GM12864 (cell line): Measurements from ENCODE around the gene WBP2.

Experiments used
- DNase-seq: peaks from one replicate; pipeline ENCODE4 v3.0.0-alpha.2; 2011; ENCODE audit warnings: low read depth
- H3K4me3 ChIP-seq: 2 replicates; pipeline ENCODE4 v1.5.1; 2011; ENCODE audit warnings: mild to moderate bottlenecking, low read depth, low read length, control low read depth
- TF ChIP-seq, protein P1 (sequence below): IDR thresholded peaks from 2 replicates; pipeline ENCODE4 v1.5.1; 2011; ENCODE audit warnings: low read depth, mild to moderate bottlenecking, moderate library complexity, low read length, control low read depth, inconsistent platforms; ENCODE audit errors: missing control alignments

The WBP2 gene

GRCh38 chr17:75845058-75845711 is 9.9 kb downstream of the WBP2 start:
- peak overlapping the region; percentile 72 for H3K4me3 ChIP-seq
- DNase-seq, result peak; percentile 76
- TF ChIP-seq, protein P1, sequence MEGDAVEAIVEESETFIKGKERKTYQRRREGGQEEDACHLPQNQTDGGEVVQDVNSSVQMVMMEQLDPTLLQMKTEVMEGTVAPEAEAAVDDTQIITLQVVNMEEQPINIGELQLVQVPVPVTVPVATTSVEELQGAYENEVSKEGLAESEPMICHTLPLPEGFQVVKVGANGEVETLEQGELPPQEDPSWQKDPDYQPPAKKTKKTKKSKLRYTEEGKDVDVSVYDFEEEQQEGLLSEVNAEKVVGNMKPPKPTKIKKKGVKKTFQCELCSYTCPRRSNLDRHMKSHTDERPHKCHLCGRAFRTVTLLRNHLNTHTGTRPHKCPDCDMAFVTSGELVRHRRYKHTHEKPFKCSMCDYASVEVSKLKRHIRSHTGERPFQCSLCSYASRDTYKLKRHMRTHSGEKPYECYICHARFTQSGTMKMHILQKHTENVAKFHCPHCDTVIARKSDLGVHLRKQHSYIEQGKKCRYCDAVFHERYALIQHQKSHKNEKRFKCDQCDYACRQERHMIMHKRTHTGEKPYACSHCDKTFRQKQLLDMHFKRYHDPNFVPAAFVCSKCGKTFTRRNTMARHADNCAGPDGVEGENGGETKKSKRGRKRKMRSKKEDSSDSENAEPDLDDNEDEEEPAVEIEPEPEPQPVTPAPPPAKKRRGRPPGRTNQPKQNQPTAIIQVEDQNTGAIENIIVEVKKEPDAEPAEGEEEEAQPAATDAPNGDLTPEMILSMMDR, result peak; percentile 94

DNA sequence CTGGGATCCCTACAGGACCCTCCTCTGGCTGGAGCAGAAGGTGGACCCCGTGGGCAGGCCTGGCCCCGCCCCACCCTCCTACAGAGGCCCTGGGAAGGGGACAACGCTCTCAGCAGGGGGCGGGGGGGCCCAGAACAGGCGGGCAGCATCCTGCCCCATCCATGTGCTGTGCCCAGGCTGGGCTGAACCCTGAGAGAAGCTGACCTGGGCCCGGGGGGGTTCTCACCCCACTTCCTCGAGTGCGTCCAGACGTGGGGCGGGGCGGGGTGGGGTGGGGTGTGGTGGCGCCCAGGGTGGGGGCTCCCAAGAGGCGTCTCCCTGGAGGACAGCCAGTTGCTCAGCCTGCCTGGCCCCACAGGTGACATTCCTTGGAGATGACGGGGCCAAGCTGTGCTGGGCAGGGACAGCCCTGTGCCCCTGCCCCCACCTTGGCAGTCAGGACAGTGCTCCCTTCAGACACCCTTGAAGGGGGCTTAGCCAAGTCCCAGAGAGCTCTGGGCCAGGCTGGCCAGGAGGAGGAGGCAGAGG is 10.5 kb downstream of the WBP2 start:
- H3K4me3 ChIP-seq, result peak overlapping the region; percentile 72
- TF ChIP-seq, protein P1, result no peak
- no peak for DNase-seq

GRCh38 chr17:75843577-75844529 is 11.3 kb downstream of the WBP2 start, which contains the start of gene UNC13D:
UNC13D (minus strand) TSS chr17:75844404; CDS start chr17:75844337, 67 bp downstream.
- TF ChIP-seq, protein P1, result no peak
- peak within 1 kb of the TSS; percentile 72 for H3K4me3 ChIP-seq
- DNase-seq, result no peak

- peak overlapping the region; percentile 72 for H3K4me3 ChIP-seq
- no peak for DNase-seq
- TF ChIP-seq, protein P1, result peak; percentile 14
Measured at GRCh38 chr17:75842963-75843576, 12.1 kb downstream of the WBP2 start.

- no peak for DNase-seq
- no peak overlapping the region for H3K4me3 ChIP-seq
- TF ChIP-seq, protein P1, result no peak
Measured at GRCh38 chr17:75842411-75842810, 12.7 kb downstream of the WBP2 start.

- TF ChIP-seq, protein P1, result no peak
- DNase-seq, result no peak
- H3K4me3 ChIP-seq, result no peak overlapping the region
Measured at GRCh38 chr17:75840799-75841164, 14.4 kb downstream of the WBP2 start.
